HG03175 (cell line): ENCODE data around the gene PSMD6.

Source experiments
- ATAC-seq: cut with Tn5 transposase; IDR thresholded peaks from one replicate; pipeline ENCODE4 v1.9.1; 2021; ENCODE audit warnings: mild to moderate bottlenecking, moderate library complexity; ENCODE audit not compliant: unreplicated experiment

PSMD6 gene

GRCh38 chr3:64011685-64012084 is 11.6 kb downstream of the PSMD6 start:
- ATAC-seq: no peak

GRCh38 chr3:64010199-64010598 is 13.1 kb downstream of the PSMD6 start:
- ATAC-seq: no peak

DNA sequence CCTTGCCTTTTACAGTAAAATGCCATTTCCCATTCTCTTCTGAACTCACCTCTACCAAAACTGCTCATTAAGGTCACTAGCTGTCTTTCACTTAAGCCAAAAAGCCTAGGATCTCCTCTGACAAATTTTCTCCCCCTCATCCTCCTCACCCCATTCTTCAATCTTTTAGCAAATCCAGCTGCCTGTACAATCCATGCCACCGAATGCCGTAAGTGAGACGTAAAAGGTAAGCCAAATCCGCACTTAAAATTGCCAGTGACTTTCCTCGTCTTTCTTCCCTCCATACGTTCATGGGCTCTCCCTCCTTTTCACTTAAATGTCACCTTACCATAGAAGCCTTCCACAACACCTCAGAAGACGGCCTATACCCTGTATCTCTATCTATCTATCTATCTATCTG is 13.8 kb downstream of the PSMD6 start:
- no peak for ATAC-seq

DNA sequence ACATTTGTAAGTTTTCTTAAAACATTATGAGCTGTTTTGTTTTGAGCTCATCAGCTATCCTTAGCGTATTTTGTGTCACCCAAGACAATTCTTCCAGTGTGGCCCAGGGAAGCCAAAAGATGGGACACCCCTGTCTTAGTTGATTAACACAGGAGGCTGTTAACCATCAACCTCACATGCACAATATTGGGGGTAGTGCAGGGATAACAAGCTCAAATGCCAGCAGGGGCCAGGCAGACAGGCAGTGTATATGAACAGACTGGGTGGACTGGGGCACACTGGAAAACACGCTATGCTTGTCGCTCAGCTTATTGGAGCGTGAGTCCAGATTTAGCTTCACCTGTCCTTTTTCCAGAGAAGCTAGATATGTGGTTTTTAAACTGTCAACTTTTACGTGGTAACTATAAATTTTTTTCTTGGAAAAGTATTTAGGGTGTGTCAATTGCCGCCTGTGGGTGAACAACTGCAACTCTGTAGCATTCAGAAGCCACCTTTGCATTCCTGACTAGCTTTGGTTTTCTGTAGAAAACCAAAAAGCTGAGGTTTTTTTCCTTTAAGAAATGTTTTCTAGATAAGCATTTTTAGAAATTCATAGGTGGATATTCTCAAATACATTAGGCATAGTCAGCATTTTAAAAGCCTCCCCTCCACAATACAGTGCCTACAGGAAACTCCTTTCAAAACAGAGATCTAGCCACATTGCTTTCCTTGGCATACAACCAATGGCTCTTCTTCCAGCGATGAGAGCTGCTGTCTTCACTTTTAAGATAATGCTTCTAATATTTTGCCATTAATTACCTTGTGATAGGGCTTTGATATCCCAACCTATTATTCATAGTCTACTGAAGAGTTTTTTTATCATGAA is 14.6 kb downstream of the PSMD6 start:
- ATAC-seq: no peak

DNA sequence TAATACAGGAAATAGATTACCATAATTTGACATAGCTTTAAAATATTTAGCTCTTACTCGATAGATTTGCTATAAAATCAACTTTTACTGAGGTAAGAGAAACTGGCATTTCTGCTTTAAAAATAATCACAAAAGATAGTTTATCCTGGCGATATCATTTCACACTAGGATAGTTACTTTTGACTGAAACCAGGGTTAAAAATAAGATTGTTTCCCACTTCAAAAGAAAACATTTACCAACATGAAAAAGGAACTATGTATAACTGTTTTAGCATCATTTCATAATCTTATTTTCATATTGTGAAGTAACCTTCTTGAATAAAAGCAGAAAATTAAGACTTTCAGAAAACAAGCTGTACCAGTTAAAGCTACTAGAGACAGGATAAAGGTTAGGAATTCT is 15.3 kb downstream of the PSMD6 start:
- ATAC-seq: no peak

- ATAC-seq: no peak
These were observed 19.7 kb downstream of the PSMD6 start for GRCh38 chr3:64003589-64003988.

- ATAC-seq: no peak
These were observed 21.1 kb downstream of the PSMD6 start for GRCh38 chr3:64002233-64002632.

DNA sequence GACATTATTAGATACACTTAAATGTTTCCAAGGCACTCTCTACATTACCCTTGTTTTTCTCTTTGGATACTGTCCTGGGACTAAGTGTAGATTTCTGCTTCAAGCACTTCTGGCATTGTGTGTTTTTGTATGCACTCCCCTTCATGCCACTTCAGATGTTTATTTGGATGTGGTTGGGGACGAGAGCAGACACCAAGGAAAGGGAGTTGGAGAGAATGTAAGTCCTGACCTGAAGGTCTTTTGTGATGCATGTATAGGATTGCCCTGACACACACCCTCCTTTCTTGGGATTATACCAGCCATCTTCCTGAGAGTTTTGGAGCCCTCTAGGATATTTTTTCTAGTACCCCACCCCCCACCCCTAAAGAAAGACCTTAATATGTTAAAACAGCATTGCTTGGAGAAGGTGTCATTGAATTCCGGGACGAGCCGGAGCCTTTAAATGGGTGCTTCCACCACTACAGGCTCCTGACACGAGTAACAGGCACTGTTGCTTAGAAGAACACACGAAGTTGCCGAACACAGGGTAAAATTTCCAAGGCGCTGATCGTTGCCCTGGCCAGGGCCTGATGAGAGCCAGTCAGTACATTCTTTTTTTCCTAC is 22.7 kb downstream of the PSMD6 start:
- no peak for ATAC-seq

DNA sequence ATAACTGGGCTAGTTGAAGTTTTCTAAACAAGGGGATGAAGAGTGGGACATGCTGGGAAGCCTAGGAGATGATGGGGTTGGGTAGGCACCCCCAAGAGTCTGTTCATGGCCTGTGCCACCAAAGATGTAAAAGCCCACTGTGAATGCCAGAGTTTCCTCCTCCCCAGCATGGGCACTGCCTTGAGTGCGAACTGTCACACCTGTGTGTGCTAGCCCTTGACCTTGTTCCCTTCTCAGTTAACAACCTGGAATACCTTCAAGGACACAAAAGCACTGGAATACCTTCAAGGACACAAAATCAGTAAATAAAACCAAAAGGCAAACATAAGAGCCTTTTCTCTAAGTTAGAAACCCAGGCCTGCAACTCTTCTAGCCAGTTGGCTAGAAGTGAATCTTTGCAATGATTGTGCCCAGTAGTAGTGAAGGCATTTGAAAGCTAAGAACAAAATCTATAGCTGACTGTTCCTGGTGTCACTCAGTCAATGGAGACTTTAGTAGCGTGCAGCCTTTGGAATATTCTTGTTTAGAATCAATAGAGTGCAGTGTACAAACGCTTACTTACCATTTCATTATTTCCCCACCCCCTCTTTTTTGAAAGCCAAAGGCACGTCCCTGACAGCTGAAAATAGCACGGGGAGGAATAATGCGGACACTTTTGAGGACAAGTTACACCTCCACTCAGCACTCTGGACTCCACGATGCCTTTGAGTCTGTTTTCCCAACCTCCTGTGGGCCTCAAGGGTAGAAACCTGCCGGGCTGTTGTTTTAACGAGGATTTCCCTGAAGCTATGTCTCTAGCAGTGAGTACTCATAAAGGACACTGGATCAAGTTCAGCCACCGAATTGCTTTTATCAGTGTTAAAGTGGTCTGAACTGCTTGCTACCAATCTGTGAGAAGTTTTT is 24.2 kb downstream of the PSMD6 start:
- no peak for ATAC-seq

DNA sequence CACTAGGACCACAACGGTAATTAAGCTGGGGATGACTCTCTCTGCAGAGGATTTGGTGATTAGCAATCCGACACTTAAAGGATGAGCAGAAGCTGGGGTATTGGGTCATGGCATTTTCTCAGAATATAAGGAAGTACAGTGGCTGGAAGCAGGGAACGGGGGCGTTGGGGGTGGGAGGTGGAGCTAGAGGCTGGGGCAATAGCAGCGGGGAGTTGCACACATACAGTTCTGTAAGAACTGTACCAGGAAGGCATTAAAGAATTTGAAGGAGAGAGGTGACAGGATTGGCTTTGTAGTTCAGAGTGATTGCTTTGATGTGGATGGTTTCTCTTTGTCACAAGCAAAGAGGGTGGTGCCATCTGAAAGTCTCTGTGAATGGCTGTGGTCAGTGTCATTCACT is 28.2 kb downstream of the PSMD6 start:
- no peak for ATAC-seq

DNA sequence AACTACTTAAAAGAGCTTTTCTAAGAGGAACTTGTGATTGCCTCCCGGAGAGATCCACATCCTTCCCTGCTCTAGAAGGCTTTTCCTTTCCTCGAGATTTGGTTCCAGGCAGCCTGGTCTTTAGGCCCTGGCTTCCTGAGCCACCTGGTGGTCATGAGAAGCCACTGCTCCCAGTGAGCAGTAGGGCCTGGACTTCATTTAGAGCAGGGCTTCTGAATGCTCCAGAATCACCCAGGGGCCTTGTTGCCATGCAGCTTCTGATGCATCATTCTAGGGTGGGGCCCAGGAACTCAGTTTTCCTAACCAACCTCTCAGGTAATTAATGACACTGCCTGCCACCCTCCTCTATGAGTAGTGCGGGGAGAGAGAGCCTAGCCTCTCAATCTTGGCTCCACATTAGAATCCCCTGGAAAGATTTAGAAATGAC is 29.6 kb downstream of the PSMD6 start:
- peak; percentile 83 for ATAC-seq

- no peak for ATAC-seq
These were observed 30.6 kb downstream of the PSMD6 start for GRCh38 chr3:63992516-63993209.

GRCh38 chr3:63991666-63992065 is 31.6 kb downstream of the PSMD6 start:
- no peak for ATAC-seq

GRCh38 chr3:63990733-63991132 is 32.6 kb downstream of the PSMD6 start:
- ATAC-seq: no peak

- ATAC-seq: no peak
These were observed 33.1 kb downstream of the PSMD6 start for GRCh38 chr3:63990204-63990603.

DNA sequence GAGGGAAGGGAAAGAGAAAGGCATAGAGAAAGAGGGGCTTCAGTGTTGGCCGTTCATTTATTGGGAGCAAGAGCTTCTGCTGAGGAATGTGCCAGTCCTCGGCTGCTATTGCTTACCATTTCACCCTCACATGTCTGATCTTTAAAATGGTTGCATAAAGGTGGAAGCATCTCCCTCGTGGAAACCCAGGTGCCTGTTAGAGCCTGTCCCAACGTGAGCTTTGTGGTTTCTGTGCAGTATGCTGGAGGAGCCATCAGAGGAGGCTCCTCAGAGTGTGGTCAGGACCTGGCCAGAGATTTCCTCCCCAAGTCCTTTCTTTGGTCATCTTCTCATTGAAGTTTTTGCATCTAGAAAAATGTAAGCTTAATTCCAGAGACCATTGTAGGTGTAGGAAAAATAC is 34.4 kb downstream of the PSMD6 start:
- ATAC-seq: no peak

- ATAC-seq: no peak
These were observed 36.5 kb downstream of the PSMD6 start for GRCh38 chr3:63986831-63987230.

DNA sequence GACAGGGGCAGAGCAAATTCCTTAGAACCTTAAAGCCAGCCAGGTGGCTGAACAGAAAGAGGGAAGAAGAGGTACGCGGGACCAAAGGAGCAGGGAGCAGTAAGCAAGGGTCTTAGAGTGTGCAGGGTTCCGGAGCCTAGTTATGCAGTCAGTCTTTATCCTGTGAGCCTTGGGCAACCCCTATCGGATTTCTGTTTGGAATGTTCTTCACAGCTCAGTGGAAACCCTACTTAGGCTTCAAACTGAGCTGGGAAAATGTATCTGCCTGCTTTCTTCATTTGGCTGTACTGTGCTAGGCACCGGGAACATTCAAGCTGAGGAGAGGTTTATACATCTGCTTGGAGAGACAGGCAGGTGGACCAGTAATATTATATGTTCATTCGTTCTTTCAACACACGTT is 37.1 kb downstream of the PSMD6 start:
- no peak for ATAC-seq

GRCh38 chr3:63984391-63984790 is 38.9 kb downstream of the PSMD6 start:
- no peak for ATAC-seq

- no peak for ATAC-seq
These were observed 41.3 kb downstream of the PSMD6 start for GRCh38 chr3:63981980-63982379.
